C1 segment of cervical spinal cord (tissue), 14 donors: ENCODE data around the gene ANKRD33B.
"Not testable (repeated sequence)": the region's sequence is repeated elsewhere in the genome, so short reads cannot be mapped to it uniquely, and the experiment has no call there.

Experiments used
- DNase-seq, 14 donors: peaks; one replicate each; lab custom pipeline; 2025; lab: John Stamatoyannopoulos, UW

The ANKRD33B gene

GRCh38 chr5:10655972-10656830, 92.3 kb downstream of the ANKRD33B start:
- DNase-seq = no peak

- no peak for DNase-seq
These were observed 94.4 kb downstream of the ANKRD33B start for GRCh38 chr5:10658265-10658664.

- no peak for DNase-seq
These were observed 96.3 kb downstream of the ANKRD33B start for GRCh38 chr5:10660135-10660534.

- no peak for DNase-seq
These were observed 97.0 kb downstream of the ANKRD33B start for GRCh38 chr5:10660720-10661387.

- no peak for DNase-seq
These were observed 97.5 kb downstream of the ANKRD33B start for GRCh38 chr5:10661401-10661800.

- no peak for DNase-seq
These were observed 98.2 kb downstream of the ANKRD33B start for GRCh38 chr5:10662083-10662482.

GRCh38 chr5:10662661-10663488, 99.0 kb downstream of the ANKRD33B start:
- DNase-seq = no peak

GRCh38 chr5:10663489-10664179, 99.8 kb downstream of the ANKRD33B start:
- DNase-seq = peak in 1 of 14 donors; percentile 23

- DNase-seq = not testable (repeated sequence)
These were observed 100.4 kb downstream of the ANKRD33B start for GRCh38 chr5:10664180-10664769.

GRCh38 chr5:10665799-10666198, 101.9 kb downstream of the ANKRD33B start:
- DNase-seq = no peak

- no peak for DNase-seq
These were observed 102.8 kb downstream of the ANKRD33B start for GRCh38 chr5:10666531-10667299.

- no peak for DNase-seq
These were observed 103.7 kb downstream of the ANKRD33B start for GRCh38 chr5:10667431-10668057.

GRCh38 chr5:10668697-10669096, 104.8 kb downstream of the ANKRD33B start:
- no peak for DNase-seq

- DNase-seq = no peak
These were observed 106.1 kb downstream of the ANKRD33B start for GRCh38 chr5:10669983-10670382.

GRCh38 chr5:10671041-10672008, 107.5 kb downstream of the ANKRD33B start:
- DNase-seq = no peak

- DNase-seq = no peak
These were observed 108.5 kb downstream of the ANKRD33B start for GRCh38 chr5:10672146-10673016.

- DNase-seq = no peak
These were observed 109.1 kb downstream of the ANKRD33B start for GRCh38 chr5:10673017-10673389.

GRCh38 chr5:10673407-10673806, 109.5 kb downstream of the ANKRD33B start:
- DNase-seq = no peak
